HG03442 (cell line): ENCODE data around the gene FOXS1.

Source experiments
- ATAC-seq: cut with Tn5 transposase; IDR thresholded peaks from one replicate; pipeline ENCODE4 v1.9.1; 2021; ENCODE audit warnings: mild to moderate bottlenecking, moderate library complexity; ENCODE audit not compliant: unreplicated experiment

The FOXS1 gene

GRCh38 chr20:31801508-31801907, 43.9 kb downstream of the FOXS1 start:
- no peak for ATAC-seq

DNA sequence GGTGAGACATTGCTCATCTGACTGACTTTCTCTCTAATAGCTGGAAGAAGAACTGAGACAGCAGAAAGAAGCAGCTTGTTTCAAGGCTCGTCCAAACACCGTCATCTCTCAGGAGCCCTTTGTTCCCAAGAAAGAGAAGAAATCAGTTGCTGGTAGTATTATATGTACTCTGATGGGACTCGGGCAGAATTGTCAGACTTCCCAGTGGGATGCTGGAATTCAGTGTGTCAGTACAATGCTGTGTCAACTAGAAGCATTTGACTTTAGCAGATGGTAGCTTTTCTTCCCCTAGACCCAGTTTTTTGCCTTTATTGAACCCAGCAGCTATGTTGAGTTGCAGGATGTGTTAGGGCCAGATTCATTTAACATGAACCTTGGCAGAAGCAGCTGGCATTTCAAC, 48.0 kb downstream of the FOXS1 start:
- no peak for ATAC-seq
